ENCODE results near the gene ANXA11. TPM values are rescaled to one million over a fixed set of nuclear protein-coding genes. Genes with fewer than 3 reads are reported as not detected.

ANXA11 gene
- total RNA-seq, 4 donors from 2014 or later, result 85.1 to 103 (median 87.3) TPM

- Histone ChIP-seq H3K9me3 (no peaks in the 10 kb centered on the region), H3K4me1 (peaks cover 61% of the 10 kb centered on the region), H3K36me3 (peaks cover 1% of the 10 kb centered on the region), H3K4me3 (no peak overlapping the region), H3K27me3 (no peaks in the 10 kb centered on the region), H3K27ac (peak overlapping the region; percentile 54)
- 60% methylated on average over 16 of the region's 16 CpGs for WGBS
- TF ChIP-seq POLR2AphosphoS5 (IDR thresholded peaks at IDR 0.05) (no peak), EP300 (IDR thresholded peaks at IDR 0.05) (no peak)
- no peak for DNase-seq (ENCODE audit: low spot score in 2 of 2)
These were observed 17.6 kb downstream of the ANXA11 start for GRCh38 chr10:80187465-80188409.

- Histone ChIP-seq H3K4me3 (no peak overlapping the region), H3K36me3 (peaks cover 3% of the 10 kb centered on the region), H3K27ac (peak overlapping the region; percentile 54), H3K27me3 (no peaks in the 10 kb centered on the region), H3K4me1 (peaks cover 61% of the 10 kb centered on the region), H3K9me3 (no peaks in the 10 kb centered on the region)
- no peak for DNase-seq (ENCODE audit: low spot score in 2 of 2)
- TF ChIP-seq POLR2A (IDR thresholded peaks at IDR 0.05) (no peak), EP300 (IDR thresholded peaks at IDR 0.05) (no peak), CTCF (IDR thresholded peaks at IDR 0.05) (no peak), POLR2AphosphoS5 (IDR thresholded peaks at IDR 0.05) (no peak)
- 92% methylated on average over 2 of the region's 2 CpGs for WGBS
These were observed 18.3 kb downstream of the ANXA11 start for GRCh38 chr10:80187060-80187459.

- TF ChIP-seq EP300 (IDR thresholded peaks at IDR 0.05), result no peak
- no peak for TF ChIP-seq POLR2A (IDR thresholded peaks at IDR 0.05)
- Histone ChIP-seq H3K4me1 (peaks cover 55% of the 10 kb centered on the region), H3K9me3 (no peaks in the 10 kb centered on the region), H3K27me3 (no peaks in the 10 kb centered on the region), H3K36me3 (peaks cover 3% of the 10 kb centered on the region), H3K27ac (peak overlapping the region; percentile 54), H3K4me3 (no peak overlapping the region)
- 89% methylated on average over 13 of the region's 13 CpGs for WGBS
- no peak for DNase-seq (ENCODE audit: low spot score in 2 of 2)
These were observed 18.8 kb downstream of the ANXA11 start for GRCh38 chr10:80186364-80187012.

- no peaks in the 10 kb centered on the region for H3K9me3 ChIP-seq
- TF ChIP-seq POLR2A (IDR thresholded peaks at IDR 0.05), result no peak
- TF ChIP-seq EP300 (IDR thresholded peaks at IDR 0.05), result no peak
- TF ChIP-seq POLR2AphosphoS5 (IDR thresholded peaks at IDR 0.05), result no peak
- DNase-seq (ENCODE audit: low spot score in 2 of 2), result no peak
- no peak overlapping the region for H3K27ac ChIP-seq
- peaks cover 3% of the 10 kb centered on the region for H3K36me3 ChIP-seq
- no peaks in the 10 kb centered on the region for H3K27me3 ChIP-seq
- WGBS, result 82% methylated on average over 5 of the region's 5 CpGs
- H3K4me1 ChIP-seq, result peaks cover 48% of the 10 kb centered on the region
- no peak overlapping the region for H3K4me3 ChIP-seq
These were observed 19.6 kb downstream of the ANXA11 start for GRCh38 chr10:80185578-80186299.

- Histone ChIP-seq H3K27ac (no peak overlapping the region), H3K4me1 (peaks cover 52% of the 10 kb centered on the region)
These were observed 21.0 kb downstream of the ANXA11 start for GRCh38 chr10:80184291-80184690.

More at GRCh38 chr10:80184291-80184690, 21.0 kb downstream of the ANXA11 start:
- no peaks in the 10 kb centered on the region for H3K9me3 ChIP-seq
- TF ChIP-seq CTCF (IDR thresholded peaks at IDR 0.05) (no peak), EP300 (IDR thresholded peaks at IDR 0.05) (no peak), POLR2A (IDR thresholded peaks at IDR 0.05) (no peak), POLR2AphosphoS5 (IDR thresholded peaks at IDR 0.05) (no peak)
- DNase-seq (ENCODE audit: low spot score in 2 of 2), result no peak
- H3K27me3 ChIP-seq, result no peaks in the 10 kb centered on the region
- H3K36me3 ChIP-seq, result peaks cover 6% of the 10 kb centered on the region
- H3K4me3 ChIP-seq, result no peak overlapping the region
- 63% methylated on average over 4 of the region's 4 CpGs for whole genome bisulfite sequencing
